Neural cell (in vitro differentiated cells): Measurements from ENCODE around the gene PDS5A. TPM values are rescaled to one million over a fixed set of nuclear protein-coding genes. Genes with fewer than 3 reads are reported as not detected.

Source experiments
- H2AFZ ChIP-seq: fragments of 200-600, 300-800 bp; sonication (generic), shearing (Covaris generic); 2 replicates; pipeline ENCODE4 v1.6.0; 2014; ENCODE audit warnings: low read depth, mild to moderate bottlenecking, antibody characterized with exemption, low read length, moderate library complexity
- H3F3A ChIP-seq: fragments of 200-600 bp; shearing (Covaris generic); 2 replicates; pipeline ENCODE4 v1.6.1; 2016; ENCODE audit warnings: mild to moderate bottlenecking, moderate library complexity, mixed read lengths, antibody characterized with exemption, low read length; ENCODE audit not compliant: insufficient read depth, poor library complexity, severe bottlenecking
- H3K27ac ChIP-seq: fragments of 200-600, 300-800 bp; sonication (generic), shearing (Covaris generic); 2 replicates; pipeline ENCODE4 v1.5.1; 2014; ENCODE audit warnings: mild to moderate bottlenecking, low read length, moderate library complexity
- H3K27me3 ChIP-seq: fragments of 300-800, 200-600 bp; sonication (generic), shearing (Covaris generic); 2 replicates; pipeline ENCODE4 v1.6.0; 2014; ENCODE audit warnings: mild to moderate bottlenecking, low read depth, low read length, moderate library complexity; ENCODE audit not compliant: insufficient read depth
- H3K36me3 ChIP-seq: fragments of 300-800, 200-600 bp; sonication (generic), shearing (Covaris generic); 2 replicates; pipeline ENCODE4 v1.5.1; 2014; ENCODE audit warnings: mild to moderate bottlenecking, antibody characterized with exemption, low read length, moderate library complexity; ENCODE audit not compliant: insufficient read depth
- H3K4me2 ChIP-seq: fragments of 300-800, 200-600 bp; sonication (generic), shearing (Covaris generic); 2 replicates; pipeline ENCODE4 v1.6.0; 2014; ENCODE audit warnings: mild to moderate bottlenecking, low read length
- H3K4me3 ChIP-seq: fragments of 300-800, 200-600 bp; sonication (generic), shearing (Covaris generic); 2 replicates; pipeline ENCODE4 v1.5.1; 2014; ENCODE audit warnings: mild to moderate bottlenecking, low read length, moderate library complexity
- H3K79me2 ChIP-seq: fragments of 200-600 bp; shearing (Covaris generic); replicated peaks from 2 replicates; pipeline ENCODE4 v1.6.0; 2014; ENCODE audit warnings: mild to moderate bottlenecking, low read length, moderate library complexity; ENCODE audit not compliant: insufficient read depth
- H3K9ac ChIP-seq: fragments of 300-800, 200-600 bp; sonication (generic), shearing (Covaris generic); 2 replicates; pipeline ENCODE4 v1.6.1; 2016; ENCODE audit warnings: mild to moderate bottlenecking, low read length, mixed read lengths
- H3K9me2 ChIP-seq: fragments of 200-600 bp; shearing (Covaris generic); 2 replicates; pipeline ENCODE4 v1.6.1; 2016; ENCODE audit warnings: mild to moderate bottlenecking, low read length, mixed read lengths; ENCODE audit not compliant: insufficient read depth
- H3K9me3 ChIP-seq: fragments of 200-600, 300-800 bp; sonication (generic), shearing (Covaris generic); 2 replicates; pipeline ENCODE4 v1.6.1; 2016; ENCODE audit warnings: mild to moderate bottlenecking, mixed run types, low read length, moderate library complexity, mixed read lengths
- H4K20me1 ChIP-seq: fragments of 200-600 bp; shearing (Covaris generic); 2 replicates; pipeline ENCODE4 v1.6.1; 2016; ENCODE audit warnings: mild to moderate bottlenecking, mixed run types; ENCODE audit not compliant: insufficient read depth
- CTCF ChIP-seq: fragments of 450-650 bp; IDR thresholded peaks from 2 replicates; pipeline ENCODE4 v1.5.1; 2014; ENCODE audit warnings: antibody characterized with exemption, mild to moderate bottlenecking, moderate library complexity; ENCODE audit not compliant: poor library complexity, severe bottlenecking
- EP300 ChIP-seq: fragments of 450-650 bp; conservative IDR thresholded peaks from 2 replicates; pipeline ENCODE4 v1.6.1; 2014; ENCODE audit warnings: antibody characterized with exemption, mild to moderate bottlenecking, moderate library complexity; ENCODE audit not compliant: poor library complexity, severe bottlenecking
- EZH2 ChIP-seq: fragments of 200-600, 300-800 bp; shearing (Covaris generic), sonication (generic); IDR thresholded peaks from 2 replicates; pipeline ENCODE4 v1.6.1; 2014; ENCODE audit warnings: antibody characterized with exemption, low read length, borderline replicate concordance, mild to moderate bottlenecking; ENCODE audit not compliant: insufficient read depth, poor library complexity, severe bottlenecking
- MXI1 ChIP-seq: fragments of 450-650 bp; conservative IDR thresholded peaks from 2 replicates; pipeline ENCODE4 v1.6.1; 2014; ENCODE audit warnings: antibody characterized with exemption, mild to moderate bottlenecking; ENCODE audit not compliant: poor library complexity, severe bottlenecking
- POLR2AphosphoS5 ChIP-seq: IDR thresholded peaks from 2 replicates; pipeline ENCODE4 v1.6.1; 2012
- RAD21 ChIP-seq: fragments of 450-650 bp; conservative IDR thresholded peaks from 2 replicates; pipeline ENCODE4 v1.6.1; 2014; ENCODE audit warnings: antibody characterized with exemption, mild to moderate bottlenecking, moderate library complexity
- REST ChIP-seq: IDR thresholded peaks from 2 replicates; pipeline ENCODE4 v1.6.1; 2012; ENCODE audit warnings: borderline replicate concordance
- SMC3 ChIP-seq: fragments of 450-650 bp; conservative IDR thresholded peaks from 2 replicates; pipeline ENCODE4 v1.6.1; 2014; ENCODE audit warnings: antibody characterized with exemption, mild to moderate bottlenecking, moderate library complexity; ENCODE audit not compliant: poor library complexity
- TAF1 ChIP-seq: IDR thresholded peaks from 2 replicates; pipeline ENCODE4 v1.6.1; 2012; ENCODE audit warnings: low read depth
- polyA plus RNA-seq: library from polyadenylated mRNA; depleted of rRNA; stranded (reverse); fragments of >200 nt; gene quantifications from 2 replicates; pipeline ENCODE4 v1.2.3, GENCODE V29; 2014

The PDS5A gene
- polyA plus RNA-seq, 1 donor from 2014 or later: 46.3 TPM

- H3K79me2 ChIP-seq: peaks cover 48% of the 10 kb centered on the region
- no peak overlapping the region for H2AFZ ChIP-seq
- TF ChIP-seq MXI1: no peak
- no peak for TF ChIP-seq SMC3
- TF ChIP-seq EP300: no peak
- TF ChIP-seq EZH2: no peak
- TF ChIP-seq CTCF: no peak
- TF ChIP-seq TAF1: no peak
- no peaks in the 10 kb centered on the region for H3F3A ChIP-seq
- H3K27ac ChIP-seq: no peak overlapping the region
- H3K9me3 ChIP-seq: no peaks in the 10 kb centered on the region
- no peak overlapping the region for H3K4me3 ChIP-seq
- H3K36me3 ChIP-seq: no peaks in the 10 kb centered on the region
- H3K9ac ChIP-seq: no peak overlapping the region
- no peaks in the 10 kb centered on the region for H4K20me1 ChIP-seq
- H3K4me2 ChIP-seq: no peak overlapping the region
- no peaks in the 10 kb centered on the region for H3K27me3 ChIP-seq
- no peaks in the 10 kb centered on the region for H3K9me2 ChIP-seq
Measured at GRCh38 chr4:39942507-39942906, 35.2 kb downstream of the PDS5A start.

GRCh38 chr4:39941682-39942217, 36.0 kb downstream of the PDS5A start:
- Histone ChIP-seq H3K27ac (no peak overlapping the region), H3K9me3 (no peaks in the 10 kb centered on the region), H3K27me3 (no peaks in the 10 kb centered on the region), H3F3A (no peaks in the 10 kb centered on the region), H3K79me2 (peaks cover 50% of the 10 kb centered on the region), H2AFZ (no peak overlapping the region), H3K9me2 (no peaks in the 10 kb centered on the region), H3K4me2 (no peak overlapping the region), H3K4me3 (no peak overlapping the region), H4K20me1 (no peaks in the 10 kb centered on the region), H3K9ac (no peak overlapping the region), H3K36me3 (no peaks in the 10 kb centered on the region)
- TF ChIP-seq EP300 (no peak), TAF1 (no peak), SMC3 (no peak)

GRCh38 chr4:39937683-39938268, 39.9 kb downstream of the PDS5A start:
- Histone ChIP-seq H3K4me2 (no peak overlapping the region), H3F3A (no peaks in the 10 kb centered on the region), H3K79me2 (peaks cover 59% of the 10 kb centered on the region), H3K9me3 (no peaks in the 10 kb centered on the region), H3K4me3 (no peak overlapping the region), H3K9me2 (no peaks in the 10 kb centered on the region), H4K20me1 (no peaks in the 10 kb centered on the region), H2AFZ (no peak overlapping the region), H3K36me3 (no peaks in the 10 kb centered on the region), H3K27me3 (no peaks in the 10 kb centered on the region), H3K9ac (no peak overlapping the region), H3K27ac (no peak overlapping the region)
- TF ChIP-seq SMC3: no peak
- TF ChIP-seq MXI1: no peak
- TF ChIP-seq POLR2AphosphoS5: no peak
- TF ChIP-seq EZH2: no peak
- no peak for TF ChIP-seq TAF1
- TF ChIP-seq REST: no peak
- TF ChIP-seq EP300: no peak
- TF ChIP-seq RAD21: no peak
- no peak for TF ChIP-seq CTCF
